ENCODE data around the gene CTIF.

Gene CTIF

GRCh38 chr18:48879008-48879431 lies 340.2 kb downstream of the CTIF start:
- no peak for DNase-seq

- DNase-seq: no peak
Observed at GRCh38 chr18:48880931-48881330, 342.1 kb downstream of the CTIF start.

GRCh38 chr18:48882379-48882778 lies 343.5 kb downstream of the CTIF start:
- DNase-seq: no peak

- no peak for DNase-seq
Observed at GRCh38 chr18:48884306-48884705, 345.5 kb downstream of the CTIF start.

- no peak for DNase-seq
Observed at GRCh38 chr18:48884771-48885170, 345.9 kb downstream of the CTIF start.

GRCh38 chr18:48885266-48885923 lies 346.6 kb downstream of the CTIF start:
- no peak for DNase-seq

- DNase-seq: no peak
Observed at GRCh38 chr18:48885924-48886400, 347.1 kb downstream of the CTIF start.

- no peak for DNase-seq
Observed at GRCh38 chr18:48886520-48887293, 347.9 kb downstream of the CTIF start.

GRCh38 chr18:48887294-48887904 lies 348.6 kb downstream of the CTIF start:
- DNase-seq: no peak

- DNase-seq: no peak
Observed at GRCh38 chr18:48887905-48888772, 349.3 kb downstream of the CTIF start.

- DNase-seq: no peak
Observed at GRCh38 chr18:48888773-48889080, 349.9 kb downstream of the CTIF start.

- no peak for DNase-seq
Observed at GRCh38 chr18:48889115-48889941, 350.5 kb downstream of the CTIF start.

- no peak for DNase-seq
Observed at GRCh38 chr18:48889981-48890762, 351.3 kb downstream of the CTIF start.

GRCh38 chr18:48891721-48892120 lies 352.9 kb downstream of the CTIF start:
- no peak for DNase-seq

GRCh38 chr18:48892146-48892855 lies 353.5 kb downstream of the CTIF start:
- DNase-seq: no peak

GRCh38 chr18:48893061-48893607 lies 354.3 kb downstream of the CTIF start:
- DNase-seq: no peak

GRCh38 chr18:48893608-48894600 lies 355.1 kb downstream of the CTIF start:
- no peak for DNase-seq

GRCh38 chr18:48894799-48895346 lies 356.0 kb downstream of the CTIF start:
- no peak for DNase-seq

Measured in activated T-cell treated with anti-CD3 and anti-CD28 coated beads for 4 hours (primary cell).